Left lung (tissue), 10 donors: ENCODE results near the gene SOWAHA. TPM values are rescaled to one million over a fixed set of nuclear protein-coding genes. Genes with fewer than 3 reads are reported as not detected.

Experiments
- ATAC-seq: fragments of 200-7000 bp; cut with Tn5 transposase; one replicate; pipeline ENCODE4 v1.9.1; 2020; ENCODE audit warnings: moderate library complexity
- DNase-seq, 4 donors: peaks; one replicate each; pipeline ENCODE4 v3.0.0-alpha.2; 2013 to 2020
- H3K27ac ChIP-seq, 2 donors: fragments of 200-600 bp; sonication (generic) in 1 of 2; one replicate each; pipeline versions ENCODE4 v1.5.0 to v1.8.0; 2020 to 2021
- H3K27me3 ChIP-seq, 2 donors: fragments of 200-600 bp; sonication (generic) in 1 of 2; one replicate each; pipeline versions ENCODE4 v1.5.0 to v1.8.0; 2020 to 2021
- H3K36me3 ChIP-seq, 2 donors: fragments of 200-600 bp; sonication (generic) in 1 of 2; one replicate each; pipeline versions ENCODE4 v1.5.0 to v1.8.0; 2020 to 2021
- H3K4me1 ChIP-seq, 2 donors: fragments of 200-600 bp; one replicate each; pipeline ENCODE4 v1.8.0; 2021
- H3K4me3 ChIP-seq, 2 donors: fragments of 200-600 bp; sonication (generic) in 1 of 2; one replicate each; pipeline versions ENCODE4 v1.5.0 to v1.8.0; 2020 to 2021; ENCODE audit warnings: mild to moderate bottlenecking in 1 of 2
- H3K9me3 ChIP-seq, 2 donors: fragments of 200-600 bp; sonication (generic) in 1 of 2; one replicate each; pipeline versions ENCODE4 v1.5.0 to v1.8.0; 2020 to 2021
- intact Hi-C, 2 donors: fragments of 100-400 bp; cut with DNase I; formaldehyde crosslinking; loops; one replicate each; pipeline versions ENCODE4 v1.11.2 to v1.14.2; 2022
- polyA plus RNA-seq, 6 donors: library from polyadenylated mRNA; unstranded; fragments of 120-200 nt; gene quantifications; one replicate each; pipeline ENCODE4 v1.2.1, GENCODE V29; 2013; ENCODE audit not compliant: insufficient read length in 6 of 6
- total RNA-seq, 2 donors: library from RNA; stranded (reverse); fragmentation: NEBNext Ultra II Directional; extraction: Animal tissue kit (Norgen Biotek cat#: 25700); gene quantifications; one replicate each; pipeline ENCODE4 v1.2.1, GENCODE V29; 2021
- TF ChIP-seq, protein P1 (sequence below), 2 donors: fragments of 200-600 bp; sonication (generic) in 1 of 2; IDR thresholded peaks; one replicate each; pipeline versions ENCODE4 v1.5.0 to v1.8.0; 2021; ENCODE audit warnings: antibody characterized with exemption in 2 of 2
- donor health status: DM: no; HTN: yes; CAD: no.
- donor health status: DM: no; HTN: no; CAD: no.

Gene SOWAHA
- total and polyA plus RNA-seq, 8 donors: 0.07 to 0.16 TPM; not detected in 6

DNA sequence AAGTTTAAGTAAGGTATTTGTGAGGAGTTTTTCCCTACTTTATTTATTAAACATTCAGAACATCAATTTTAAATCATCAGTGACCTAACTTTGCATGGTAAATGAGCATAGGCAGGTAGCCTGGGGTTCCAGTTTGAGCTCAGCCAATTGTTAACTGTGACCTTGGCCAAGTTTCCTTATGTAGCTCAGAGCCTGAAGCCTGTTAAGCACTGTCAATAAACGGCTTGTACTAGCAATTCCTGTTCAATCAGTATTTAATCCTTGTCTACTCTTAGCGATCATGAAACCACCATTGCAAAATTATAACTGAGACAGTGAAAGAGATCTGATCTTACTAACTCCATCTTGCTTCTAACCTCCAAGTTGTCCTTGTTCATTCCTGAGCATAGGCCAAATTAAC lies 4.7 kb upstream of the SOWAHA start:
- Histone ChIP-seq H3K9me3 (no peaks in the 10 kb centered on the region), H3K27me3 (peaks cover 27 to 63% of the 10 kb centered on the region in 2 donors), H3K4me3 (no peak overlapping the region), H3K27ac (no peak overlapping the region), H3K4me1 (peaks cover 0 to 10% of the 10 kb centered on the region in 2 donors), H3K36me3 (no peaks in the 10 kb centered on the region)
- intact Hi-C loops: no loop called here
- TF ChIP-seq, protein P1, sequence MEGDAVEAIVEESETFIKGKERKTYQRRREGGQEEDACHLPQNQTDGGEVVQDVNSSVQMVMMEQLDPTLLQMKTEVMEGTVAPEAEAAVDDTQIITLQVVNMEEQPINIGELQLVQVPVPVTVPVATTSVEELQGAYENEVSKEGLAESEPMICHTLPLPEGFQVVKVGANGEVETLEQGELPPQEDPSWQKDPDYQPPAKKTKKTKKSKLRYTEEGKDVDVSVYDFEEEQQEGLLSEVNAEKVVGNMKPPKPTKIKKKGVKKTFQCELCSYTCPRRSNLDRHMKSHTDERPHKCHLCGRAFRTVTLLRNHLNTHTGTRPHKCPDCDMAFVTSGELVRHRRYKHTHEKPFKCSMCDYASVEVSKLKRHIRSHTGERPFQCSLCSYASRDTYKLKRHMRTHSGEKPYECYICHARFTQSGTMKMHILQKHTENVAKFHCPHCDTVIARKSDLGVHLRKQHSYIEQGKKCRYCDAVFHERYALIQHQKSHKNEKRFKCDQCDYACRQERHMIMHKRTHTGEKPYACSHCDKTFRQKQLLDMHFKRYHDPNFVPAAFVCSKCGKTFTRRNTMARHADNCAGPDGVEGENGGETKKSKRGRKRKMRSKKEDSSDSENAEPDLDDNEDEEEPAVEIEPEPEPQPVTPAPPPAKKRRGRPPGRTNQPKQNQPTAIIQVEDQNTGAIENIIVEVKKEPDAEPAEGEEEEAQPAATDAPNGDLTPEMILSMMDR (IDR thresholded peaks at IDR 0.05): no peak
- ATAC-seq: no peak
- DNase-seq: no peak

DNA sequence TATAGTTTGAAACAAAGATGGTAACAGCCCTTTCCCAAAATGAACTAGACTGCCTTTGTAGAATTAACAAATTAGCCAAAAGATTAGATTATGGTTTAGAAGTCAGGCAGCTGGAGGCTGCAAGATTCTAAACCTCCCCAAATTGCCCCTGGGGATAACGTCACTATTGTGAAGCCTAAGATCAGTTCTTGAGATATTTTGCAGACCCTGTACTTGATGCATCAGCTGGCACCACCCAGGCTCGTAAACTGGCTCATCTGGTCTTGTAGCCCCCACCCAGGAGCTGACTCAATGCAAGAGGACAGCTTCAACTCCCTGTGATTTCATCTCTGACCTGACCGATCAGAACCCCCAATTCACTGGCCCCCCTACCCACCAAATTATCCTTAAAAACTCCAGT lies 4.2 kb upstream of the SOWAHA start:
- no peak overlapping the region for H3K4me3 ChIP-seq
- H3K4me1 ChIP-seq: peaks cover 0 to 14% of the 10 kb centered on the region in 2 donors
- no peaks in the 10 kb centered on the region for H3K9me3 ChIP-seq
- ATAC-seq (no peak), DNase-seq (no peak)
- H3K27me3 ChIP-seq: peaks cover 31 to 64% of the 10 kb centered on the region in 2 donors
- intact Hi-C loops: no loop called here
- no peak overlapping the region for H3K27ac ChIP-seq
- TF ChIP-seq, protein P1 (IDR thresholded peaks at IDR 0.05): no peak
- H3K36me3 ChIP-seq: no peaks in the 10 kb centered on the region

DNA sequence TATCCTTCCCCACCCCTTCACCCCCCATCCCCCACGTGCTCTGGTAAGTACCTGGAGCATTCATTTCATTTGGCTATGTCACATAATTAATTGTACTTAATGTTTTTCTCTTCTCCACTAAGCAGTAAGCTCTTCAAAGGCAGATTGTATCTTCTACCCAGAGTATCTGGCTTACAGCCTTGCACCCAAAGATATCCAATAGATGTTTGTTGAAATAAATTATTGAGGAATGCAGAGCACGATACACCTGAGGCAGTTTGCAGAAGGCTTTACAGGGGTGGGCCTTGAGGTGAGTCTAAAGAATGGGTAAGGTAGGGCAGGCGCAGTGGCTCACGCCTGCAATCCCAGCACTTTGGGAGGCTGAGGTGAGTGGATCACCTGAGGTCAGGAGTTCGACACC lies 2.5 kb upstream of the SOWAHA start:
- DNase-seq (no peak), ATAC-seq (no peak)
- H3K9me3 ChIP-seq: no peaks in the 10 kb centered on the region
- no peaks in the 10 kb centered on the region for H3K36me3 ChIP-seq
- no peak overlapping the region for H3K27ac ChIP-seq
- H3K27me3 ChIP-seq: peaks cover 36 to 80% of the 10 kb centered on the region in 2 donors
- intact Hi-C loops: no loop called here
- TF ChIP-seq, protein P1 (IDR thresholded peaks at IDR 0.05): no peak
- H3K4me3 ChIP-seq: no peak overlapping the region
- peaks cover 0 to 19% of the 10 kb centered on the region in 2 donors for H3K4me1 ChIP-seq

DNA sequence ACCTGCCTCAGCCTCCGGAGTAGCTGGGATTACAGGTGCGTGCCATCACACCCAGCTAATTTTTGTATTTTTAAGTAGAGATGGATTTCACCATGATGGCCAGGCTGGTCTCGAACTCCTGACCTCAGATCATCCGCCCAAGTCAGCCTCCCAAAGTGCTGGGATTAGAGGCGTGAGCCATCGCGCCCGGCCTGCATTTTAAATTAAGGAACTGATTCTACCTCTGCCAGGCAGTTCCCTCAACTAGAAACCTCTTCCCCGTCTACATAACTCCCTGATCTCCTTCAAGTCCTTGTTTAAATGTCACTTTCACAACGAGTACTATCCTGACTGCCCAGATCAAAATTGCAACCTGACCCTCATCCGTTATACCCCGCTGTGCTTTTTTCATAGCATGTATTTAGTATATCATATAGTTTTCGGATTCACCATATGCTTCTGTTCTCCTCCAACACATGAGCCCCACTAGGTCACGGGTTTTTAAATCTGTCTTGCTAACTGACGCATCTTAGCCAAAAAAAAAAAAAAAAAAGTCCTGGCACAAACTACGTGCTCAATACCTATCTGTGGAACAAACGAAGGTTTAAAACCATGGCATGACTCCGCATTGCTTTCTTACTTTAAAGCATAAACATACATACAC lies 858 bp upstream of the SOWAHA start:
- ATAC-seq (no peak), DNase-seq (no peak)
- TF ChIP-seq, protein P1 (IDR thresholded peaks at IDR 0.05): no peak
- Histone ChIP-seq H3K27ac (no peak overlapping the region), H3K4me1 (peaks cover 0 to 19% of the 10 kb centered on the region in 2 donors), H3K4me3 (no peak overlapping the region), H3K27me3 (peaks cover 36 to 72% of the 10 kb centered on the region in 2 donors), H3K9me3 (no peaks in the 10 kb centered on the region), H3K36me3 (no peaks in the 10 kb centered on the region)
- intact Hi-C loops: no loop called here

DNA sequence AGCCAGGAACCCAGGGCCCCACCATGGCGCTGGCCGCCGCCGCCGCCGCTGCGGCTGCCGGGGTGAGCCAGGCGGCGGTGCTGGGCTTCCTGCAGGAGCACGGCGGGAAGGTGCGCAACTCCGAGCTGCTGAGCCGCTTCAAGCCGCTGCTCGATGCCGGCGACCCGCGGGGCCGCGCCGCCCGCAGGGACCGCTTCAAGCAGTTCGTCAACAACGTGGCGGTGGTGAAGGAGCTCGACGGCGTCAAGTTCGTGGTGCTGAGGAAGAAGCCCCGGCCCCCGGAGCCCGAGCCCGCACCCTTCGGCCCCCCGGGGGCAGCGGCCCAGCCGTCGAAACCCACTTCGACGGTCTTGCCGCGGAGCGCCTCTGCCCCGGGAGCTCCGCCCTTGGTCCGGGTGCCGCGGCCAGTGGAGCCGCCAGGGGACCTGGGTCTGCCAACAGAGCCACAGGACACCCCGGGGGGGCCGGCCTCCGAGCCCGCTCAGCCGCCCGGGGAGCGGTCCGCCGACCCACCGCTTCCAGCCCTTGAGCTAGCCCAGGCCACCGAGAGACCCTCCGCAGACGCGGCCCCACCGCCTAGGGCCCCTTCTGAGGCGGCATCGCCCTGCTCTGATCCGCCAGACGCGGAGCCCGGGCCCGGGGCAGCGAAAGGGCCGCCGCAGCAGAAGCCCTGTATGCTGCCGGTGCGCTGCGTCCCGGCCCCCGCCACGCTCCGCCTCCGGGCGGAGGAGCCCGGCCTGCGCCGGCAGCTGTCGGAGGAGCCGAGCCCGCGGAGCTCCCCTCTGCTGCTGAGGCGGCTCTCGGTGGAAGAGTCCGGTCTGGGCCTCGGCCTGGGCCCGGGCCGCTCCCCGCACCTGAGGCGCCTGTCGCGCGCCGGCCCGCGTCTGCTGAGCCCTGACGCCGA lies 749 bp downstream of the SOWAHA start:
- DNase-seq (no peak), ATAC-seq (peak; percentile 80)
- Histone ChIP-seq H3K4me1 (peaks cover 0 to 19% of the 10 kb centered on the region in 2 donors), H3K27me3 (peaks cover 36 to 73% of the 10 kb centered on the region in 2 donors), H3K9me3 (no peaks in the 10 kb centered on the region), H3K27ac (no peak overlapping the region), H3K4me3 (peak overlapping the region; percentile 11 to 29), H3K36me3 (no peaks in the 10 kb centered on the region)
- intact Hi-C loops: no loop called here
- TF ChIP-seq, protein P1 (IDR thresholded peaks at IDR 0.05): no peak
